ENCODE data around the gene POLR3K. TPM values are rescaled to one million over a fixed set of nuclear protein-coding genes. Genes with fewer than 3 reads are reported as not detected.
"Not testable (repeated sequence)": the region's sequence is repeated elsewhere in the genome, so short reads cannot be mapped to it uniquely, and the experiment has no call there.

Gene POLR3K
- polyA plus RNA-seq, 1 donor: 8.4 TPM

- no peak for DNase-seq
Observed at GRCh38 chr16:63998-64913, 10.8 kb upstream of the POLR3K start.

DNA sequence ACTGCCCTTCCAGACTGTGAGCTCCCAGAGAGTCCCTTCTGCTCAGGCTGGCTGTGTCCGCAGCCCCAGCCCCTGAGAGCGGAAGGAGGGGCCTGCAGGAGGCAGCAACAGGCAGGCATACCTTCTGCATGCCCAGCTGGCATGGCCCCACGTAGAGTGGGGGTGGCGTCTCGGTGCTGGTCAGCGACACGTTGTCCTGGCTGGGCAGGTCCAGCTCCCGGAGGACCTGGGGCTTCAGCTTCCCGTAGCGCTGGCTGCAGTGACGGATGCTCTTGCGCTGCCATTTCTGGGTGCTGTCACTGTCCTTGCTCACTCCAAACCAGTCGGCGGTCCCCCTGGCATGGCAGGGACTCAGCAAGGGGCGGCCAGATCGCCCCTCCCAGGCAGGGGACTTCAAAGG, 10.1 kb upstream of the POLR3K start:
- no peak for DNase-seq

GRCh38 chr16:62968-63391, 9.6 kb upstream of the POLR3K start:
- no peak for DNase-seq

GRCh38 chr16:62283-62967, 9.0 kb upstream of the POLR3K start:
- no peak for DNase-seq

DNA sequence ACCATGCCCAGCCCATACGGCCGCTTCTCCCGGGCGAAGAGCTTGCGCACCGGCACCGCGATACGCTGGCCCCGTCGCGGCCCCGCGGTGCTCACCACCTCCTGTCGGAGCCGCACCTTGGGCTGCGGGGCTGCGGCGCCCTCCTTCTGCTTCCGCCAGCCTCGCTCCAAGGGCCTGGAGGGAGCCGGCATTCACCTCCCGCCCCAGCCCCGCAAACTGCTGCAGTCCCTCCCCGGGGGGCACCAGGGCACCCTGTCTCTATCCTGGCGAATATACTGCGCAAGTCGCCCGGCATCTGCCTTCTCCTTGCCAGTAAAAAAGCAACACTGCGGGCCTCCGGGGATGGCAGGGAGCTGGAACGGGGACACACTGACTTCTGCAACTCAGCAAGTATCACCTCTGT, 8.5 kb upstream of the POLR3K start:
- no peak for DNase-seq

DNA sequence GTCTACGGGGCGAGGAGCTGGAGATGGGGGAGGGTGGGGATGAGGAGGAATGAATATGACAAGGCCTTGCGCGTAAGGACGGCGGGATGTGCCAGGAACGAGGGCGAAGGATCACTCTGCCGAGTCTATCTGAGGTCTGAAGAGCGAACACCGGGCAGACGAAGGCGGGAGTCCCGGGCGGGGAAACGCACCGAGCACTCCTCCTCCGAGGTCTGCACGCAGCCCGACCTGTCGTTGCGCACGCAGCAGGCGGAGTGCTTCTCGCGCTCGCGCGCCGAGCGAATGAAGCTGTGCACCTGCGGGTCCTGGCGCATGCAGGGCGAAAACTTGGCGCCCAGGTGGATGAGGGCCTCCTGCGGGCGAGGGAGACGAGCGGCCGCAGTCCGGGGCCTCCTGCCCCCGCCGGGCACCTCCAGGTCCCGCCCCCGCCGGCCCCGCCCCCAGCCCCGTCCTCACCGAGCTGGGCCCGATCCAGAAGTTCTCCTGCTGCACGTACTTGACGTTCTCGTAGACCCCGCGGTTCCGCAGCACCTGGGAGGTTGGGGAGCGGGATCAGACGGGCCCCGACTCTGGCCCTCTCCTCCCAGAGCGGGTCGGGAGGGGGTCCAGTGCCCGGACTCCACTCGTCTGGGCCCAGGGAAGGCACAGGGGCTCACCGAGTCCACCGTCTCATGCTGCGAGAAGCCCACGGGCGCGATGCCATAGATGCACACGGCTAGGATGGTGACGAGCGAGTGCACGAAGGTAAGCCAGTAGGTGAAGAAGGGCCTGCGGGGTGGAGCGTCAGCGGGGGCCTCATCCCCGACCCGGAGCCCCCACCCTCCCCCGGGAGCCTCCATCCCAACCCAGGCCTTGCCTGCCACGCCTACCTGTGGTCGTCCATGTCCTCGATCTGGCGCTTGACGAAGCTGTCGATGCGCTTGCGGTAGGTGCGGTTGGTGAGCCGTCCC, 7.8 kb upstream of the POLR3K start:
- no peak for DNase-seq

GRCh38 chr16:60166-60565, 6.8 kb upstream of the POLR3K start:
- DNase-seq: no peak

- no peak for DNase-seq
Observed at GRCh38 chr16:59440-60059, 6.1 kb upstream of the POLR3K start.

GRCh38 chr16:58491-59439, 5.4 kb upstream of the POLR3K start:
- no peak for DNase-seq

- no peak for DNase-seq
Observed at GRCh38 chr16:57711-58110, 4.3 kb upstream of the POLR3K start.

DNA sequence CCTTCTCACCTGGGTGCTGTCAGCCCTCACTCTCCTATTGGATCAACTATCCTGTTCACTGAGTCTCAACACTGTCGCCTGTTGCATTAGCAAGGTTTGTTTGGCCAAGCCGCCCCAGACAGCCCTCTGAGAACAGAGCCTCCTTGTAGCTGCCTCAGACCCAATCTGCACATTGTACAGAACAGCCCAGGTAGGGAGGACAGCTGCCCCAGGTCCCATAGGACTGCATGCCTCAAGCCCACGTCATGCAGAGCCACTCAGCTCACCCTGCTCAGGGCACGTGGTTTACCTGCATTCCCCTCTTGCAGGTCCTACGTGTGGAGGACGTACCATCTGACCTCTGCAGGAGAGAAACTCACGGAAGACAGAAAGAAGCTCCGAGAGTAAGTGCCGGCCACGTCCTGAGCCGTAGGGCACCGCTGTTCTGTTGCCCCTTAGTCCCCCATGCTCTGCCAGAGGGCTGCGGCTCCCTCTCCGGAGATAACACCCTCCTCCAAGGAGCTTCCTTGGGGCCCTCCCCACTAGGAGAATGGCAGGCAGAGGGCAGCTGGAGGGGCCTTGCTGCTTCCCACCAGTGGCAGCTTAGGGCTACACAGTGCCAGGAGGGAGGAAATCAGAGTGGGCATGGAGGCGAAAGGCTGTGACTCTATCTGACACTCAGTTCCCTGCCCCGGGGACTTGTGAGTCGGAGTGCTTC, 3.0 kb upstream of the POLR3K start:
- no peak for DNase-seq

DNA sequence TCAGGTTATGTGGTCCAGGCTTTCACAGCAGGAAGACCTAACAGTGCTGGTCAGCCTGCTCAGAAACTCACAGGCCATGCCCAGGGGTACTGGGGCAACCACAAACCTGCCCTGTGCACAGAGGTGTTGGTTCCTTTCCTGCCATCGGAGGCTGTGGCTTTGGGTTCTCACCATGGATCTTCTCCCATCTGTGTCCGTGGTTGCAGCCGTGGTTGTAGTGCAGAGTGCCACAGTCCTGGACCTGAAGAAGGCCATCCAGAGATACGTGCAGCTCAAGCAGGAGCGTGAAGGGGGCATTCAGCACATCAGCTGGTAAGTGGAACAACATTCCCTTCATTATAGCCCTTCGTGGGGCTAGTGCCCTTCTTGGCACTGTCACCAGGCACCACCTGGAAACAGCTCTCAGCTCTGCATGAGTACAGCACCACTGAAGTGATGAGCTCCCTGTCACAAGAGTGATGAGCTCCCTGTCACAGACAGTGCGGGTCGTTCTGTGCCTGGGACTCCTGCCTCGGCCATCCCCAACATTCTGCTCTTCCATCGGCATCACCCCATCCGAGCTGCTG, 2.2 kb upstream of the POLR3K start:
- no peak for DNase-seq

GRCh38 chr16:54237-54581, 801 bp upstream of the POLR3K start:
- DNase-seq: no peak

DNA sequence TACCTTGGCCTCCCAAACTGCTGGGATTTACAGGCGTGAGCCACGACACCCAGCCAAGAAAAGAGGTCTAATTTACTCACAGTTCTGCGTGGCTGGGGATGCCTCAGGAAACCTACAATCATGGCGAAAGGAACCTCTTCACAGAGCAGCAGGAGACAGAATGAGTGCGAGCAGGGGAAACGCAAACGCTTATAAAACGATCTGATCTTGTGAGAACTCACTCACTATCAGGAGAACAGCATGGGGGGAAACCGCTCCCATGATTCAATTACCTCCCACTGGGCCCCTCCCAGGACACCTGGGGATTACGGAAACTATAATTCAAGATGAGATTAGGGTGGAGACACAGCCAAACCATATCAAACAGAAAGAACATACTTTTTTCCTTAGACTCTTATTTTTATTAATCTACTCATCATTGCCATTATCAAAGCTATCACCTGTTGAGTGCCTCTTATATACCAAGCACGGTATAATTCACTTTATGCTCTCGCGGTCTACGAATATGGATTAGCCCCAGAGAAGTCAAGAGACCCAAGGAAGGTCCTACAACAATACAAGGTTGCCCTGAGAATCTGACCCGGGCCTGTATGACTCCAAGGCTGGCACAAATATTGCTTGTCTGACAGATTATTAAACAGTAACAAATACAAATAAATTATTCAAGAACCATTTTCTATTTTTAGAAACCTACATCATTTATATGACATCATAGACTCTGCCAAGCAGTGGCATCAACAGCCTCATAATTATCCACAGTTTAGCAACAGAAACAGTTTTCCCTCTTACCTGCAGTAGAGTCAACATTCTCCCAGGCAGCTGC, 2.4 kb downstream of the POLR3K start:
- DNase-seq: no peak

DNA sequence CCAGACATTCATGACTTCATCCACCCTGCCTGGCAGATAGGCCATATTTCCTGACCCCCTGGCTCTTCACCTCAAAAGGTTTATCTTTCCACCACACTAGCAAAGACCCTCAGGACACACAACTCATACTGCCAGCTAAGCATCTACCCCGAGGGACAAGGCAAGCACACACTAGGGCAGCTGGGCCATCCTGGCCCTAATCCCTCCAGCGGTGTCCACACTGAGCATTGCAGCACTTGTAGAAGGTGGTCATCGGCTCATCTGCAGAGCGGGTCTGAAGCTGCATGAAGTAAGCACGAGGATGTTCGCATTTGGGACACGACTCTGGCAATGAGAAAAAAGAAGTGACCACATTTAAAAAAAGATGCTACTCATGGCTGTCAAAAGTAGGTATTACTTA, 6.2 kb downstream of the POLR3K start:
- DNase-seq: no peak

DNA sequence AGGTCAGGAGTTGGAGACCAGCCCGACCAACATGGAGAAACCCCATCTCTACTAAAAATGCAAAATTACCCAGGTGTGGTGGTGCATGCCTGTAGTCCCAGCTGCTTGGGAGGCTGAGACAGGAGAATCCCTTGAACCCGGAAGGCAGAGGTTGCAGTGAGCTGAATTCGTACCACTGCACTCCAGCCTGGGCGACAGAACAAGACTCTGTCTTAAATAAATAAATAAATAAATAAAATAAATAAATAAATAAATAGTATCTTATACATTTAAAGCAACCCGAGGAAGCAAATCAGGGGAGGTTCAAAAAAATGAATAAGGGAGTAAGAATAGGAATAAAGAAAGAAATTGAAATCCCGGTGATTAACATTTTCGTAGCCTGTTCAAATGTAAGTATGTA, 6.9 kb downstream of the POLR3K start:
- not testable (repeated sequence) for DNase-seq

DNA sequence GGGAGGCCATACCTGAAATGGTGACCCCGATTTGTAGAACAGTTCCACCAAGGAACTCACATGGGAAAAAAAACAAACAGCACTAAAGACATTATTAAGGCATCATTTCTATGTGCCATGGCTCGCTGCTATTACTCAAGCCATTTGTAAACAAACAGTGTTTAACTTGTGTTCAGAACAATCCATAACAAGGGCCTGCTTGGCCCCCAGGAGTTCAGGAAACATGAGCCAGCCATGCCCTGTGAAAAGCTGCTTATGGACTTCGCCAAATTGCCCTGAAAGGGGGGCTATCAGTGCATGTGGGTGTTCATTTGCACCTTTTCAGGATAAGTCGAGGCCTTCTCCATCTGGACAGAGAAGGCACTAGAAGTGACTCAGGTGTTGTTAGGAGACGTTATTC, 8.0 kb downstream of the POLR3K start:
- DNase-seq: no peak

- no peak for DNase-seq
Observed at GRCh38 chr16:44655-45054, 8.8 kb downstream of the POLR3K start.

DNA sequence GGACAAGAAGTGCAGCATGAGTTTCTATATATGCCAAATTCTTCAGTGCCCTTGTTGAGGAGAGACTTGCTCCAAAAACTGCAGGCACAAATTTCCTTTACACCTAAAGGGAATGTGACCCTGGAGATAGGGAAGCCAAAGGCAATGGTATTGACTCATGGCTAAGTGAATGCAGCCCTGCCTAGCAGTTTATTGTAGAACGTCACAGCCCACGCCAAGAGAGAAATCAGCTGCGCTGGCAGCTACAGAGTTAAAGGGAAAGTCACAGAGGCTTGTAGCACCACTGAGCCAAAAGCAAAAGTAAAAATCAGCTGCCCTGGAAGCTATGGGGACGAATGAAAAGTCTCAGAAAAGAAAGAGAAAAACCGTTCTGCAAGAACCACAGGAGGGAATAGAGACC, 10.1 kb downstream of the POLR3K start:
- DNase-seq: no peak
